Glutamatergic neuron (in vitro differentiated cells): ENCODE measurements around the gene TOMM22. TPM values are rescaled to one million over a fixed set of nuclear protein-coding genes. Genes with fewer than 3 reads are reported as not detected.

ENCODE experiments used
- DNase-seq: peaks from one replicate; pipeline ENCODE4 v3.0.0; 2022
- H3K27ac Mint-ChIP-seq: one replicate; pipeline ENCODE4 v1.8.0; 2020; ENCODE audit warnings: mild to moderate bottlenecking, mixed read lengths, inconsistent platforms; ENCODE audit not compliant: unreplicated experiment
- H3K27me3 Mint-ChIP-seq: one replicate; pipeline ENCODE4 v1.8.0; 2020; ENCODE audit warnings: mild to moderate bottlenecking, moderate library complexity, mixed read lengths, inconsistent platforms; ENCODE audit not compliant: unreplicated experiment
- H3K36me3 Mint-ChIP-seq: one replicate; pipeline ENCODE4 v1.8.0; 2020; ENCODE audit warnings: mild to moderate bottlenecking, mixed read lengths, inconsistent platforms; ENCODE audit not compliant: unreplicated experiment
- H3K4me1 Mint-ChIP-seq: one replicate; pipeline ENCODE4 v1.8.0; 2020; ENCODE audit warnings: mild to moderate bottlenecking, low read depth, mixed read lengths, inconsistent platforms; ENCODE audit not compliant: unreplicated experiment
- H3K4me3 Mint-ChIP-seq: one replicate; pipeline ENCODE4 v1.8.0; 2020; ENCODE audit warnings: mild to moderate bottlenecking, mixed read lengths, inconsistent platforms; ENCODE audit not compliant: unreplicated experiment
- H3K9me3 Mint-ChIP-seq: one replicate; pipeline ENCODE4 v1.8.0; 2020; ENCODE audit warnings: mild to moderate bottlenecking, moderate library complexity, mixed read lengths, inconsistent platforms; ENCODE audit not compliant: unreplicated experiment
- CTCF ChIP-seq: fragments of 200-600 bp; sonication (generic); IDR thresholded peaks from one replicate; pipeline ENCODE4 v1.5.0; 2021; ENCODE audit not compliant: partially characterized antibody, unreplicated experiment
- total RNA-seq: library from RNA; stranded (reverse); fragmentation: NEBNext Ultra II Directional; extraction: Animal tissue kit (Norgen Biotek cat#: 25700); gene quantifications from one replicate; pipeline ENCODE4 v1.2.1, GENCODE V29; 2021; ENCODE audit not compliant: unreplicated experiment

The TOMM22 gene
- total RNA-seq, 1 donor from 2014 or later = 61.0 TPM

GRCh38 chr22:38718414-38718813, 36.7 kb downstream of the TOMM22 start:
- Mint-ChIP-seq H3K27me3 (peaks cover 4% of the 10 kb centered on the region), H3K4me1 (peaks cover 16% of the 10 kb centered on the region), H3K9me3 (no peaks in the 10 kb centered on the region), H3K4me3 (no peak overlapping the region), H3K27ac (no peak overlapping the region), H3K36me3 (no peaks in the 10 kb centered on the region)
- peak; percentile 53 for TF ChIP-seq CTCF
- peak; percentile 46 for DNase-seq

DNA sequence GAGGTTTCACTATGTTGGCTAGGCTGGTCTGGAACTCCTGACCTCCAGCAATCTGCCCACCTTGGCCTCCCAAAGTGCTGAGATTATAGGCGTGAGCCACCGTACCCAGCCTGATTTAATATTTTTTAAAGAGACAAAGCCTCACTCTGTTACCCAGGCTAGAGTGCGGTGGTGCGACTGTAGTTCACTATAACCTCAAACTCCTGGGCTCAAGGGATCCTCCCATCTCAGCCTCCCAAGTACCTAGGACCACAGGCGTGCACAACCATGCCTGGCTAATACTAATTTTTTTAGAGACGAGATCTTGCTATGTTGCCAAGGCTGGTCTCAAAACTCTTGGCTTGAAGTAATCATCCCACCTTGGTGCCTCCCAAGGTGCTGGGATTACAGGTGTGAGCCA, 37.4 kb downstream of the TOMM22 start:
- Mint-ChIP-seq H3K4me1 (peaks cover 12% of the 10 kb centered on the region), H3K9me3 (no peaks in the 10 kb centered on the region), H3K27ac (no peak overlapping the region), H3K36me3 (no peaks in the 10 kb centered on the region), H3K27me3 (peaks cover 4% of the 10 kb centered on the region), H3K4me3 (no peak overlapping the region)
- DNase-seq = no peak
- no peak for TF ChIP-seq CTCF

DNA sequence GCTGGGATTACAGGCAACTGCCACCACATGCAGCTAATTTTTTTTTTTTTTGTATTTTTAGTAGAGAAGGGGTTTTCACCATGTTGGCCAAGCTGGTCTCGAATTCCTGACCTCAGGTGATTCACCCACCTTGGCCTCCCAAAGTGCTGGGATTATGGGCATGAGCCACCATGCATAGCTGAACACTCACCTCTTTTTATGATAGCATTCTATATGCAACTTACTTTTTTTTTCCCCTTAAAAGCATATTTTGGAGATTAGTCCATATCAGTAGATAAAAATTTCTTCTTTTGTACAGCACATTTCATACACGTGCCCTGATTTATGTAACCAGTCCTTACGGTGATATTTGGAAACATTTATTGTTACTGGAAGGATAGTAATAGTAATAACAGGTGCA, 38.6 kb downstream of the TOMM22 start:
- Mint-ChIP-seq H3K4me1 (peaks cover 3% of the 10 kb centered on the region), H3K4me3 (no peak overlapping the region), H3K27me3 (peaks cover 2% of the 10 kb centered on the region), H3K36me3 (peaks cover 4% of the 10 kb centered on the region), H3K9me3 (peaks cover under 1% of the 10 kb centered on the region), H3K27ac (no peak overlapping the region)
- TF ChIP-seq CTCF = no peak
- no peak for DNase-seq

GRCh38 chr22:38721551-38721950, 39.8 kb downstream of the TOMM22 start:
- H3K27me3 Mint-ChIP-seq = peaks cover 4% of the 10 kb centered on the region
- no peak overlapping the region for H3K27ac Mint-ChIP-seq
- no peaks in the 10 kb centered on the region for H3K4me1 Mint-ChIP-seq
- H3K4me3 Mint-ChIP-seq = no peak overlapping the region
- peaks cover 1% of the 10 kb centered on the region for H3K9me3 Mint-ChIP-seq
- DNase-seq = no peak
- H3K36me3 Mint-ChIP-seq = peaks cover 4% of the 10 kb centered on the region
- TF ChIP-seq CTCF = no peak

DNA sequence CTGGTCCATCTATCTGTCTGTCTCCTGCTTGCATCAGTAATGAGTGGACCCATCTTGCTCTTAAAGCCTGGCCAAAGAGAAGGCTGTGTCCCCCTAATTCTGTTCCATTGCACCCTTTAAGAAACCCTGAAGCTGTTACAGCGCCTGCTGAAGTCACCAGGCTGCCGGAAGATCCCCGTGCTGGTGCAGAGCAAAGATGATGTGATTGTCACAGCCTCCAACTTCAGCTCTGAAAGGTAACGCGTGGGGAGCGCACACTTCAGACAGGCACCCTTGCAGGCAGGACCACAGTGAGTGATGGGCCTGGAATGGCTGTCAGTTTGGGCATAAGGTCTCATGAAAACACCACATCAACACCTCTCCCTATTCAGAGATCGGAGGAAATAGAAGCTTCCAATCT, 42.4 kb downstream of the TOMM22 start:
- TF ChIP-seq CTCF = no peak
- no peak for DNase-seq
- peaks cover 4% of the 10 kb centered on the region for H3K36me3 Mint-ChIP-seq

More for the DNA sequence above, 42.4 kb downstream of the TOMM22 start:
- Mint-ChIP-seq H3K27me3 (peaks cover 4% of the 10 kb centered on the region), H3K27ac (no peak overlapping the region), H3K4me1 (no peaks in the 10 kb centered on the region), H3K4me3 (no peak overlapping the region), H3K9me3 (peaks cover 4% of the 10 kb centered on the region)
